CD4-positive, alpha-beta memory T cell (primary cell): ENCODE measurements around the gene JMJD4. TPM values are rescaled to one million over a fixed set of nuclear protein-coding genes. Genes with fewer than 3 reads are reported as not detected.

ENCODE experiments used
- CTCF ChIA-PET: fragments of 350-600 bp; sonication (Branson Sonifier 250); formaldehyde crosslinking; loops from one replicate; lab custom pipeline; 2021; ENCODE audit warnings: inconsistent platforms; ENCODE audit not compliant: partially characterized antibody; lab: Charles Lee
- POLR2A ChIA-PET: fragments of 350-600 bp; sonication (Branson Sonifier 250); formaldehyde crosslinking; loops from one replicate; lab custom pipeline; 2021; ENCODE audit not compliant: partially characterized antibody; lab: Charles Lee
- DNase-seq, 5 donors: peaks; one replicate each; pipeline versions ENCODE4 v3.0.0 to v3.0.0-alpha.2; 2020 to 2022; ENCODE audit warnings: mixed read lengths in 1 of 5
- H3K27ac ChIP-seq: one replicate; pipeline ENCODE4 v1.7.0; 2013; ENCODE audit warnings: low read depth, low read length
- H3K27me3 ChIP-seq: 2 replicates; pipeline ENCODE4 v1.7.0; 2013; ENCODE audit warnings: mild to moderate bottlenecking, low read length, moderate library complexity; ENCODE audit not compliant: insufficient read depth
- H3K36me3 ChIP-seq: 2 replicates; pipeline ENCODE4 v1.7.0; 2013; ENCODE audit warnings: mild to moderate bottlenecking, low read length, moderate library complexity; ENCODE audit not compliant: insufficient read depth
- H3K4me1 ChIP-seq: 2 replicates; pipeline ENCODE4 v1.7.0; 2013; ENCODE audit warnings: mild to moderate bottlenecking, low read length, moderate library complexity; ENCODE audit not compliant: insufficient read depth
- H3K4me3 ChIP-seq, 2 donors: one replicate each; pipeline ENCODE4 v1.7.0; 2013; ENCODE audit warnings: low read length in 2 of 2, mild to moderate bottlenecking in 1 of 2
- H3K9me3 ChIP-seq, 2 donors: one replicate each; pipeline ENCODE4 v1.7.0; 2013; ENCODE audit warnings: low read length in 2 of 2, control low read depth in 1 of 2; ENCODE audit not compliant: control insufficient read depth in 1 of 2
- H3K27ac Mint-ChIP-seq, 7 donors: one replicate each; pipeline ENCODE4 v1.8.0; 2020 to 2021; ENCODE audit warnings: mixed read lengths in 7 of 7, mild to moderate bottlenecking in 6 of 7, inconsistent platforms in 3 of 7, moderate library complexity in 3 of 7
- H3K27me3 Mint-ChIP-seq, 2 donors: one replicate each; pipeline ENCODE4 v1.8.0; 2020 to 2021; ENCODE audit warnings: mixed read lengths in 2 of 2
- H3K36me3 Mint-ChIP-seq, 2 donors: one replicate each; pipeline ENCODE4 v1.8.0; 2020 to 2021; ENCODE audit warnings: mixed read lengths in 2 of 2, inconsistent platforms in 1 of 2, mild to moderate bottlenecking in 1 of 2
- H3K4me1 Mint-ChIP-seq, 4 donors: one replicate each; pipeline ENCODE4 v1.8.0; 2020 to 2021; ENCODE audit warnings: mixed read lengths in 4 of 4, mild to moderate bottlenecking in 1 of 4
- H3K4me3 Mint-ChIP-seq, 8 donors: one replicate each; pipeline ENCODE4 v1.8.0; 2020 to 2021; ENCODE audit warnings: mixed read lengths in 8 of 8, mild to moderate bottlenecking in 7 of 8, moderate library complexity in 6 of 8, inconsistent platforms in 3 of 8
- H3K9me3 Mint-ChIP-seq, 8 donors: one replicate each; pipeline ENCODE4 v1.8.0; 2020 to 2021; ENCODE audit warnings: mixed read lengths in 8 of 8, mild to moderate bottlenecking in 5 of 8, inconsistent platforms in 3 of 8, moderate library complexity in 1 of 8
- intact Hi-C: fragments of 100-400 bp; cut with micrococcal nuclease; formaldehyde crosslinking; loops from one replicate; pipeline ENCODE4 v1.15.1; 2023
- polyA plus RNA-seq, 2 donors: library from polyadenylated mRNA; unstranded; fragments of 300-500 nt; fragmentation: Illumina TruSeq; gene quantifications; one replicate each; pipeline ENCODE4 v1.2.3, GENCODE V29; 2021
- total RNA-seq, 2 experiments: library from RNA; stranded (reverse); gene quantifications; one replicate each; pipeline ENCODE4 v1.2.3, GENCODE V29; 2021

The JMJD4 gene
- total and polyA plus RNA-seq, 4 experiments from 2014 or later: 22.6 to 34.1 (median 29.7) TPM

- ChIA-PET POLR2A (no interaction called here), CTCF (interaction anchor here (1.3 kb wide), 1 partner anchor 8 kb away, joined by 3 read pairs; no protein-coding TSS in a partner anchor)
- DNase-seq: no peak
- Histone ChIP-seq H3K36me3 (no peaks in the 10 kb centered on the region), H3K4me1 (peaks cover 35% of the 10 kb centered on the region), H3K4me3 (no peak overlapping the region), H3K27ac (no peak overlapping the region), H3K27me3 (no peaks in the 10 kb centered on the region), H3K9me3 (no peaks in the 10 kb centered on the region)
- H3K9me3 Mint-ChIP-seq: no peaks in the 10 kb centered on the region
- intact Hi-C loops: no loop called here
- H3K27ac Mint-ChIP-seq: peak overlapping the region in 1 of 7 donors; percentile 58
- peaks cover 0 to 1% of the 10 kb centered on the region in 2 donors for H3K27me3 Mint-ChIP-seq
- H3K4me3 Mint-ChIP-seq: no peak overlapping the region
- H3K4me1 Mint-ChIP-seq: peaks cover 36 to 75% (median 55%) of the 10 kb centered on the region in 4 donors
- peaks cover 0 to 3% of the 10 kb centered on the region in 2 donors for H3K36me3 Mint-ChIP-seq
Measured at GRCh38 chr1:227739636-227740035, 4.5 kb upstream of the JMJD4 start.

DNA sequence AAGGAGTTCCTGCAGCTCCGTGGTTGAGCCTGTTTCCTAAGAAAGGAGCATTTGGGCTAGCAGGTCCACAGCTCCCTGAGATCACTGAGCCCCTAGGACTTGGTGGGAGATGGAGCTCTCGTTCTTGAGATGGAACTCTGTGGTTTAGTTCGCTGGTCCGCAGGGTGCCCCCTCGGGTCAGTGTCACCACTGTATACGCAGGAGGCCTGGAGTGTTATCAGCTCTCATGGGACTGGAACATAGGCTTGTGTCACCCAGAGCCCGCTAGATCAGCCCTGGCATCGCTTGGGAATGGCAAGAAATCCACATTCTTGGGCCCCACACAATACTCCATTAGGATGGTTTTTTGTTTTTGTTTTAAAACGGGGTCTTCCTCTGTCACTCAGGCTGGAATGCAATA lies 3.7 kb upstream of the JMJD4 start:
- intact Hi-C loops: no loop called here
- no peaks in the 10 kb centered on the region for H3K9me3 ChIP-seq
- Mint-ChIP-seq H3K4me3 (peak overlapping the region in 1 of 8 donors; percentile 60), H3K27me3 (peaks cover 0 to 1% of the 10 kb centered on the region in 2 donors), H3K4me1 (peaks cover 36 to 75% (median 52%) of the 10 kb centered on the region in 4 donors), H3K27ac (no peak overlapping the region), H3K9me3 (no peaks in the 10 kb centered on the region), H3K36me3 (peaks cover 0 to 7% of the 10 kb centered on the region in 2 donors)
- H3K4me1 ChIP-seq: peaks cover 36% of the 10 kb centered on the region
- no peaks in the 10 kb centered on the region for H3K27me3 ChIP-seq
- no peak overlapping the region for H3K27ac ChIP-seq
- no peak for DNase-seq
- ChIA-PET POLR2A (no interaction called here), CTCF (interaction anchor here (1.3 kb wide), 1 partner anchor 9 kb away, joined by 3 read pairs; no protein-coding TSS in a partner anchor)
- no peak overlapping the region for H3K4me3 ChIP-seq
- no peaks in the 10 kb centered on the region for H3K36me3 ChIP-seq

DNA sequence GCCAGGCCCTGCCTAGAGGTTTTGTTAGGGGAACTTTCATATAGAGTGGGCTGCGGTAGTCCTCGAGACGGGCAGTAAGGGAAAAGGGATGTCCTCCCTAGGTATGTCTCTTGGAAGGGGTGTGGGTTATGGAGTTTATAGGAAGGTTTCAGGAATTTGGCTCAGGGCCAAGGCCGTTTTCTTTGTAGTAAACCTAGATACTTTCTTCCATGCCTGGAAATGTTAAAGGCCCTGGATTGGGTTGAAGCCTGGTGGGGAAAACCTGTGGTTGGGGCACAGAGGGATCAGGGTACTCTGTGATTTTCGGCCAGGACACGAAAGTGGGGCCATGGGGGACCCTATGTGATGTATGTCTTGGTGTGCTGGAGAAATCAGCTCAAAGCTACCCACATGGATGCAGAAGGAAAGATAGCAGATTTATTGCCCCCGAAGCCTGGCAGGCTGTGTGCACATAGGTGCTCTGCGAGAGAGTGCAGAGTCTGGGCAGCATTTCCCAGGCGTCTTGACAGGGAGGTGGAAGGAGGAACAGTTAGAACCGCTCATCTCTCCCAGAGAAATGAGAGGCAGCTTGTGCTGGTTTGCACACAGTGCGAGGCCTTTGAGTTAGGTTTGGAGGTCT lies 1.8 kb upstream of the JMJD4 start:
- intact Hi-C loops: no loop called here
- POLR2A ChIA-PET: interaction anchor here (0.7 kb wide), 1 partner anchor 428 kb away, joined by 3 read pairs; the partner anchor contains the start of gene IBA57
- H3K27ac Mint-ChIP-seq: peak overlapping the region in 4 of 7 donors; percentile 10 to 88 (median 56)
- no peaks in the 10 kb centered on the region for H3K9me3 Mint-ChIP-seq
- CTCF ChIA-PET: interaction anchor here (0.6 to 1.0 kb wide), 2 partner anchors 29 to 148 kb away, joined by 3 to 5 read pairs; no protein-coding TSS in a partner anchor
- H3K36me3 ChIP-seq: peaks cover 5% of the 10 kb centered on the region
- peaks cover 35 to 75% (median 49%) of the 10 kb centered on the region in 4 donors for H3K4me1 Mint-ChIP-seq
- H3K9me3 ChIP-seq: no peaks in the 10 kb centered on the region
- H3K27ac ChIP-seq: no peak overlapping the region
- H3K27me3 ChIP-seq: no peaks in the 10 kb centered on the region
- H3K4me3 ChIP-seq: no peak overlapping the region
- DNase-seq: no peak
- peaks cover 38% of the 10 kb centered on the region for H3K4me1 ChIP-seq
- H3K4me3 Mint-ChIP-seq: peak overlapping the region; percentile 15 to 61 (median 53)
- peaks cover 0 to 10% of the 10 kb centered on the region in 2 donors for H3K36me3 Mint-ChIP-seq
- peaks cover 0 to 1% of the 10 kb centered on the region in 2 donors for H3K27me3 Mint-ChIP-seq

DNA sequence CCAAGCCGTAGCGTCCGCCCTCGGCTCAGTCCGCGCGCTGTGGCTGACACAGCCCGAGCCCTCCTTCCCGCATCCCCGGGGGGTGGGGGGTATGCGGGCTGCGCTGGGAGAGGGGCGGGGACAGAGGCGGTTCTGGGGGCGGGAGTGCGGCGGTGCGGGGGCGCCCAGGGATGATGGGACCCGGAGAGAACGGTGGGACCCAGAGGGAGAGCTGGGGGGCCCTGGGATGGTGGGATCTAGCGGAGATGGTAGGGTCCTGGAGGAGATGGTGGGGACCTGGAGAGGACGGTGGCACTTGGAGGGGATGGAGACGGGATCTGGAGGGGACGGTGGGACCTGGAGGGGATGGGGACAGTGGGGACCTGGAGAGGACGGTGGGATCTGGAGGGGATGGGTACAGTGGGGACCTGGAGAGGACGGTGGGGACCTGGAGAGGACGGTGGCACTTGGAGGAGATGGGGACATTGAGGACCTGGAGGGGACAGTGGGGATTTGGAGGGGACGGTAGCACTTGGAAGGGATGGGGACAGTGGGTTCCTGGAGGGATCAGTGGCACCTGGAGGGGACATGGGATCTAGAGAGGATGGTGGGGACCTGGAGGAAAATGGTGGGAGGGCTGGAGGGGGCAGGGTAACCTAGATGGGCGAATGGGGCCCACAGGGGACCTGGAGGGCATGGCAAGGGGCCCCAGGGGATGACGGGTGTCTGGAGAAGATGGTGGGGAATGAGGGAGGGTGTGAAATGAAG lies 610 bp upstream of the JMJD4 start:
- intact Hi-C loops: loop anchor here (1.0 to 2.0 kb wide), 3 partner anchors 53 to 405 kb away; partner anchors contain the start of genes GUK1 and ZNF678
- H3K36me3 Mint-ChIP-seq: peaks cover 0 to 10% of the 10 kb centered on the region in 2 donors
- no peaks in the 10 kb centered on the region for H3K27me3 ChIP-seq
- peak overlapping the region; percentile 89 to 93 (median 90) for H3K4me3 Mint-ChIP-seq
- H3K27me3 Mint-ChIP-seq: peaks cover 0 to 1% of the 10 kb centered on the region in 2 donors
- H3K4me3 ChIP-seq: peak overlapping the region; percentile 69 to 80
- H3K9me3 Mint-ChIP-seq: no peaks in the 10 kb centered on the region
- CTCF ChIA-PET: interaction anchor here (0.6 to 1.0 kb wide), 2 partner anchors 149 to 342 kb away, joined by 3 read pairs; no protein-coding TSS in a partner anchor
- POLR2A ChIA-PET: interaction anchor here (0.6 to 2.2 kb wide), 7 partner anchors 10 to 1823 kb away, joined by 3 to 17 read pairs (median 3); partner anchors contain the start of genes ABCB10 and ZNF678
- peaks cover 29 to 65% (median 40%) of the 10 kb centered on the region in 4 donors for H3K4me1 Mint-ChIP-seq
- H3K27ac ChIP-seq: peak overlapping the region; percentile 84
- peaks cover 38% of the 10 kb centered on the region for H3K4me1 ChIP-seq
- no peaks in the 10 kb centered on the region for H3K9me3 ChIP-seq
- DNase-seq: no peak
- H3K36me3 ChIP-seq: peaks cover 10% of the 10 kb centered on the region
- peak overlapping the region; percentile 81 to 94 (median 88) for H3K27ac Mint-ChIP-seq

GRCh38 chr1:227734546-227734855 lies 601 bp downstream of the JMJD4 start:
- Mint-ChIP-seq H3K9me3 (no peaks in the 10 kb centered on the region), H3K27me3 (peaks cover 0 to 1% of the 10 kb centered on the region in 2 donors), H3K36me3 (peaks cover 0 to 10% of the 10 kb centered on the region in 2 donors), H3K4me1 (peaks cover 26 to 65% (median 38%) of the 10 kb centered on the region in 4 donors), H3K4me3 (peak overlapping the region; percentile 88 to 93 (median 90)), H3K27ac (peak overlapping the region; percentile 83 to 92 (median 89))
- Histone ChIP-seq H3K9me3 (no peaks in the 10 kb centered on the region), H3K27ac (peak overlapping the region; percentile 84), H3K4me1 (peaks cover 40% of the 10 kb centered on the region), H3K27me3 (no peaks in the 10 kb centered on the region), H3K36me3 (peaks cover 10% of the 10 kb centered on the region), H3K4me3 (peak overlapping the region; percentile 44 to 80)
- DNase-seq: peak in 1 of 5 donors; percentile 16
- intact Hi-C loops: loop anchor here (2.0 kb wide), 1 partner anchor 54 kb away; no protein-coding TSS in a partner anchor
- ChIA-PET CTCF (interaction anchor here (0.9 to 1.0 kb wide), 2 partner anchors 10 to 192 kb away, joined by 3 read pairs; no protein-coding TSS in a partner anchor), POLR2A (interaction anchor here (0.6 to 2.2 kb wide), 7 partner anchors 9 to 1824 kb away, joined by 3 to 17 read pairs (median 3); partner anchors contain the start of genes ABCB10 and ZNF678)

DNA sequence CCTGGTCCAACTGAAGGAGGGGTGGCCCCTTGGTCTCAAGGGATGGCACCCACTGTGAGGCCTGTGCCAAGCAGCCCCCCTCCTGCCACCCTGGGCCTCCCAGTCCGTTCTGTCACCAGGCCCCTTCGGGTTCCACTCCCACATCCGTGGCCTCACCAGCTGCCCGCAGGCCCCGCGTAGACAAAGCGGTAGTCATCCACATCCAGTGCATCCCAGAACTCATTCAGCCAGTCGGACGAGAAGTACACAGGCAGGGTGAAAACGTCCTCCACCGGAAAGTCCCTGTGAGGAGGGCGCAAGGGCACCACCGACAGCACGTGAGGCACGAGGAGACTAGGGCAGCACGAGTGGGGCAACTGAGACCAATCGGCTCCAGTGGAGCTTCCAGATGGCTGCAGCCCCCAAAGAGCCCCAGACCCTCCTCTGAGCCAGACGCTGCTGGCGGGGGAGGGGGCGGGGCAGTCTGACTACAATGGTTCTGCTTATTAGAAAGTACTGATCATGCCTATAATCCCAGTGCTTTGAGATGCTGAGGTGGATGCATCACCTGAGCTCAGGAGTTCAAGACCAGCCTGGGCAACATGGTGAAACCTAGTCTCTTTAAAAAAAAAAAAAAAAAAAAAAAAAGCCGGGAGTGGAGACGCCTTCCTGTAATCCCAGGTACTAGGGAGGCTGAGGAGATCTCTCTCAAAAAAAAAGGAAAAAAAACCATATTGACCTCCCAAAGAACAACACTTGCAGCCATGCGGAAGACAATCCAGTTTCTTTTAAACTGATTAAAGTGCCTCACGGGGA lies 1.2 kb downstream of the JMJD4 start:
- H3K4me1 ChIP-seq: peaks cover 46% of the 10 kb centered on the region
- peaks cover 26 to 66% (median 40%) of the 10 kb centered on the region in 4 donors for H3K4me1 Mint-ChIP-seq
- intact Hi-C loops: loop anchor here (2.0 kb wide), 1 partner anchor 55 kb away; no protein-coding TSS in a partner anchor
- H3K4me3 ChIP-seq: peak overlapping the region; percentile 44 to 80
- POLR2A ChIA-PET: interaction anchor here (1.3 to 2.2 kb wide), 3 partner anchors 32 to 1825 kb away, joined by 3 to 17 read pairs (median 4); partner anchors contain the start of genes ABCB10 and ZNF678
- peaks cover 10% of the 10 kb centered on the region for H3K36me3 ChIP-seq
- H3K9me3 Mint-ChIP-seq: no peaks in the 10 kb centered on the region
- H3K27ac Mint-ChIP-seq: peak overlapping the region; percentile 83 to 92 (median 89)
- no peak for DNase-seq
- no peaks in the 10 kb centered on the region for H3K27me3 ChIP-seq
- H3K27ac ChIP-seq: peak overlapping the region; percentile 84
- peak overlapping the region; percentile 88 to 93 (median 90) for H3K4me3 Mint-ChIP-seq
- H3K36me3 Mint-ChIP-seq: peaks cover 0 to 10% of the 10 kb centered on the region in 2 donors
- CTCF ChIA-PET: interaction anchor here (0.9 to 1.0 kb wide), 2 partner anchors 10 to 191 kb away, joined by 3 read pairs; no protein-coding TSS in a partner anchor
- peaks cover 0 to 1% of the 10 kb centered on the region in 2 donors for H3K27me3 Mint-ChIP-seq
- no peaks in the 10 kb centered on the region for H3K9me3 ChIP-seq
